Islet of Langerhans (tissue), 1 donor: ENCODE measurements around the gene RUNX2.
"Not testable (repeated sequence)": the region's sequence is repeated elsewhere in the genome, so short reads cannot be mapped to it uniquely, and the experiment has no call there.

ENCODE experiments used
- FAIRE-seq: peaks from one replicate; lab custom pipeline; 2011; peaks lifted over from hg19 to GRCh38; lab: Jason Lieb, UNC

RUNX2 gene

GRCh38 chr6:45652416-45652815, 324.3 kb downstream of the RUNX2 start:
- FAIRE-seq = no peak

GRCh38 chr6:45653117-45653883, 325.2 kb downstream of the RUNX2 start:
- no peak for FAIRE-seq

- FAIRE-seq = no peak
Observed at GRCh38 chr6:45654673-45655072, 326.5 kb downstream of the RUNX2 start.

GRCh38 chr6:45655745-45656476, 327.8 kb downstream of the RUNX2 start:
- no peak for FAIRE-seq

GRCh38 chr6:45657226-45657625, 329.1 kb downstream of the RUNX2 start:
- no peak for FAIRE-seq

GRCh38 chr6:45658400-45658799, 330.3 kb downstream of the RUNX2 start:
- no peak for FAIRE-seq

GRCh38 chr6:45658958-45659357, 330.8 kb downstream of the RUNX2 start:
- FAIRE-seq = no peak

GRCh38 chr6:45661661-45662060, 333.5 kb downstream of the RUNX2 start:
- no peak for FAIRE-seq

- FAIRE-seq = no peak
Observed at GRCh38 chr6:45663251-45664221, 335.4 kb downstream of the RUNX2 start.

- no peak for FAIRE-seq
Observed at GRCh38 chr6:45664707-45665106, 336.6 kb downstream of the RUNX2 start.

- FAIRE-seq = no peak
Observed at GRCh38 chr6:45665859-45666258, 337.7 kb downstream of the RUNX2 start.

GRCh38 chr6:45666846-45667245, 338.7 kb downstream of the RUNX2 start:
- FAIRE-seq = no peak

GRCh38 chr6:45667300-45667699, 339.2 kb downstream of the RUNX2 start:
- no peak for FAIRE-seq

- no peak for FAIRE-seq
Observed at GRCh38 chr6:45667766-45668165, 339.6 kb downstream of the RUNX2 start.

GRCh38 chr6:45668705-45669104, 340.6 kb downstream of the RUNX2 start:
- no peak for FAIRE-seq

- FAIRE-seq = not testable (repeated sequence)
Observed at GRCh38 chr6:45673167-45673566, 345.0 kb downstream of the RUNX2 start.

- FAIRE-seq = not testable (repeated sequence)
Observed at GRCh38 chr6:45675166-45675565, 347.0 kb downstream of the RUNX2 start.

- no peak for FAIRE-seq
Observed at GRCh38 chr6:45675634-45676033, 347.5 kb downstream of the RUNX2 start.

- no peak for FAIRE-seq
Observed at GRCh38 chr6:45676380-45676779, 348.2 kb downstream of the RUNX2 start.

GRCh38 chr6:45677381-45678284, 349.5 kb downstream of the RUNX2 start:
- no peak for FAIRE-seq

- FAIRE-seq = no peak
Observed at GRCh38 chr6:45678285-45678607, 350.1 kb downstream of the RUNX2 start.

GRCh38 chr6:45679163-45679562, 351.0 kb downstream of the RUNX2 start:
- no peak for FAIRE-seq
